Measurements from ENCODE around the gene XXYLT1.

The XXYLT1 gene

GRCh38 chr3:195025056-195025883 lies 245.7 kb downstream of the XXYLT1 start:
- DNase-seq (ENCODE audit: low read depth): no peak

- DNase-seq (ENCODE audit: low read depth): no peak
These were observed 247.0 kb downstream of the XXYLT1 start for GRCh38 chr3:195023989-195024388.

GRCh38 chr3:195023576-195023975 lies 247.4 kb downstream of the XXYLT1 start:
- no peak for DNase-seq (ENCODE audit: low read depth)

- no peak for DNase-seq (ENCODE audit: low read depth)
These were observed 249.3 kb downstream of the XXYLT1 start for GRCh38 chr3:195021692-195022091.

GRCh38 chr3:195020921-195021320 lies 250.0 kb downstream of the XXYLT1 start:
- no peak for DNase-seq (ENCODE audit: low read depth)

GRCh38 chr3:195020185-195020584 lies 250.8 kb downstream of the XXYLT1 start:
- DNase-seq (ENCODE audit: low read depth): no peak

- DNase-seq (ENCODE audit: low read depth): no peak
These were observed 251.6 kb downstream of the XXYLT1 start for GRCh38 chr3:195019335-195019734.
